ENCODE results near the gene ATP4A.

The ATP4A gene

DNA sequence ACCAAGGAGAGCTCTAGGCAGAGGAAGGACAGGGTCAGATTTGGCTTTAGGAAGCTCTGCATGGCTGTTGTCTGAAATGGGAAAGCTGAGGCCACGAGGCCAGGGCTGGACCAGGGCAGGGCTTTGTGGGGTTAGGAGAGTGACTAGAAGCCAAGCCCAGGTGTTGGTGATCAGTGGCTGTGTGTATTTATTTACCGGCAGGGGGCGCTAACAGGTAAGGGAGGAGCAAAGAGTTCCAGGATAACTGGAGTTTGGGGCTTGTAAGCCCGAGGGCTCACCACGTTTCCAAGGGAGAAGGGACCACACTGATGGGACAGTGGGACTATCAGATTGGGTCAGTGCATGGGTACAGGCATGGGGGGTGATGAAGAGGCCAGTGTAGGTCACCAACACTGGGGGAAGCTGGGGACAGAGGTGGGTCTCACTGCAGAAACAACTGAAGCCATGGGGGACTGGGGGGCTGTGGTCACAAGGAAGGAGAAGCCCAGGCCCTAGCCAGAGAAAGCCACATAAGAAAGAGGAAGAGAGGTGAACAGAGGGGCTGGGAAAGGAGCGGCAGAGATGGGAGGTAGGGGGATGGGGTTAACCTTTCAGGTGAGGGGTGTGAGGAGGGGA lies 14.2 kb downstream of the ATP4A start:
- peak; percentile 21 to 48 for DNase-seq (ENCODE audit: low read depth in 2 of 2)

DNA sequence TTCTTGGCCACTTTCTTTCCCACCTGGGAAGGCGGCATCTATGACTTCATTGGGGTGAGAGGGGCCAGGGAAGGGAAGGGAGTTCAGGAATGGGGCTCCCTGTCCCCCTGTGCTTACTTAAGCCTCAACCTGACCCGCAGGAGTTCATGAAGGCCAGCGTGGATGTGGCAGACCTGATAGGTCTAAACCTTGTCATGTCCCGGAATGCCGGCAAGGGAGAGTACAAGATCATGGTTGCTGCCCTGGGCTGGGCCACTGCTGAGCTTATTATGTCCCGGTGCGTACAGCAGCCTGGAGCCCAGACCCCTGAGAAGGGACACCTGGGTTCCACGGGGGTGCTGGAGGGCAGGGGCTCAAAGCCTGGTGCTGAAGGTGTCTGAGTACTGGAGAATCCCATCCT lies 16.9 kb downstream of the ATP4A start:
- no peak for DNase-seq (ENCODE audit: low read depth in 2 of 2)

DNA sequence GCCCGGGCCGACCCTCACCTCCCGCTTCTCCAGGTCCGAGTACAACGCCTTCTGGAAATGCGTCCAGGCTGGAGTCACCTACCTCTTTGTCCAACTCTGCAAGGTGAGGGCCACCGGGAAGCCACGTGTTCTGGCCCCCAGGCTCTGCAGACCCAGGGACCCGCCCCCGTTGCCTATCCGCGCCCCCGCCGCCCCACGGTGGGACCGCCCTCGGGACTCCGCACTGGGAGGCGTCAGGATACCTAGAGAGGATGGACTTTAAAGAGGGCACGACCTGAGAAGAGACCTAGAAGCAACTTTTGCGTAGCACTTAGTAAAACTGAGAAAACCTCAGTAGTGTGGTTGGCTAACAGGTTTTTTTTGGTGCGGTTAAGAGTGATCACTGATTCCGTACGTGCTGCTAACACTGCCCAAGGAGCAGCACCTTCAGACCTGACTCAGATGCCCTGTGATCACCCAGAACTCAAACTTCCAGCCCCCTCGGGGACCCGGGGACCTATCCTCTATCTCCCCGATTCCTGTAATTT lies 17.5 kb downstream of the ATP4A start:
- peak; percentile 53 to 66 for DNase-seq (ENCODE audit: low read depth in 2 of 2)

DNA sequence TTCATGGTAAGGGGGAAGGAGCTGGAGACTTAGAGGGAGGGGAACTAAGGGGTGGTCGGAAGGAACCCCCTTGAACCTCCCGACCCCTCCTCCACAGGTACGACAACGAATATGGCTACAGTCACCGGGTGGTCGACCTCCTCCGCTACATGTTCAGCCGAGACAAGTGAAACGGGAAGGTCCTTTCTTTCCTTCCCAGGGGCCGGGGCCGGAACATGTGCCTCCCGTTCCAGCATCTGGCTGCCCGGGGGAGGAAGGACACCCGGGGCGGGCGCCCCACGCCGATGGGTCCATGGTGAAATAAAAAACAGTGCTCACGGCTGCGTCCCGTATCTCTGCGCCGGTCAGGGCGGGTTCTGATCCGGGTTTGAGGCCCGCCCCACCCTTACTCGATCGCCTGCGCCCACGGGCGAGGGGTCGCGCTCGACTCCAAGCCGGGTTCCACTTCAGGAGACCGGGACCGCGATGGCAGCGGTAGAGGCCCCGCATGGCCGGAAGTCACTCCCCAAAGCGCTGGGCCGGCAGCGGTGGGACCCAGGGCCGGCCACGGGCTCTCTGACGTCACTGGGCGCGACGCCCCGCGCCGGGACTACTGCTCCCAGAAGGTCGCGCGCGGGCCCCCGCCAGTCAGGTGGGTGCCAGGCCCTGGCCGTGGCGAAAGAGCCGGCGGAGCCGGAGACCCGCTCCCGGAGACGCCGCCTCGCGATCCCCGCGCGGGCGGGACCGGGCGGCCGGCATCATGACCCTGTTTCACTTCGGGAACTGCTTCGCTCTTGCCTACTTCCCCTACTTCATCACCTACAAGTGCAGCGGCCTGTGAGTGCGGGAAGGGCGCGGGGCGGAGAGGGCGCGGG lies 18.2 kb downstream of the ATP4A start, which contains the start of gene TMEM147:
TSS of gene TMEM147 (plus strand) at position 626 of the 854 bp plus-strand sequence. CDS start at position 740, 114 bp downstream.
- peak; percentile 65 to 84 for DNase-seq (ENCODE audit: low read depth in 2 of 2)

DNA sequence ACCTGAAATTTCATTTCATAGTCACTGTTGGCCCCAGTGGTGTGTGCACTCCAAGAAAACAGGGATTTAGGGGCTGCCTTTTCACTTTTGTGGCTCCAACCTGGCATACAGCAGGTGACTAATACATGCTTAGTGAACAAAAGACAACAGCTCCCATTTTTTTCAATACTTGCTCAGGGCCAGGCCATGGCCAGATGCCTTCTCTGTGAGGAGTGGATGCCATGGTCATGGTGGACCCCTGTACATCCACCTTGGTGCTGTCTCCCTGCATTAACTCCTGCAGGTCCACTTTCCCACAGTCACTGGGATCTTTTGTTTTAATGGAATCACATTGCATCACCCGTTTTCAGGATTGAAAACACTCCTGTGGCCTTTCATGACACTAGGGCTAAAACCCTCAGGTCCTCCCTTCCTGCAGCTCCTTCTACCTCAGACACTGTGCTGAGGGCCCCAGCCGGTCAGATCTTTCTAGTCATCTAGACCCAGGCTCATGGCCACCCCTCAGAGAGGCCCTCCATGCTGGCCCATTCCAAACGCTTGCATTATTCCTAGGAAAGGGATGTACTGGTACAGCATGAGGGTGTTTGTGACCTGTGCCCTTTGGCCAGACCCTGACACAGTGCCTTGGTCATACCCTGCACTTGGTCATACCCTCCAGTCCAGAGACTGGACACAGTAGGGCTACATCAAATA lies 19.2 kb downstream of the ATP4A start:
- DNase-seq (ENCODE audit: low read depth in 2 of 2) = no peak

DNA sequence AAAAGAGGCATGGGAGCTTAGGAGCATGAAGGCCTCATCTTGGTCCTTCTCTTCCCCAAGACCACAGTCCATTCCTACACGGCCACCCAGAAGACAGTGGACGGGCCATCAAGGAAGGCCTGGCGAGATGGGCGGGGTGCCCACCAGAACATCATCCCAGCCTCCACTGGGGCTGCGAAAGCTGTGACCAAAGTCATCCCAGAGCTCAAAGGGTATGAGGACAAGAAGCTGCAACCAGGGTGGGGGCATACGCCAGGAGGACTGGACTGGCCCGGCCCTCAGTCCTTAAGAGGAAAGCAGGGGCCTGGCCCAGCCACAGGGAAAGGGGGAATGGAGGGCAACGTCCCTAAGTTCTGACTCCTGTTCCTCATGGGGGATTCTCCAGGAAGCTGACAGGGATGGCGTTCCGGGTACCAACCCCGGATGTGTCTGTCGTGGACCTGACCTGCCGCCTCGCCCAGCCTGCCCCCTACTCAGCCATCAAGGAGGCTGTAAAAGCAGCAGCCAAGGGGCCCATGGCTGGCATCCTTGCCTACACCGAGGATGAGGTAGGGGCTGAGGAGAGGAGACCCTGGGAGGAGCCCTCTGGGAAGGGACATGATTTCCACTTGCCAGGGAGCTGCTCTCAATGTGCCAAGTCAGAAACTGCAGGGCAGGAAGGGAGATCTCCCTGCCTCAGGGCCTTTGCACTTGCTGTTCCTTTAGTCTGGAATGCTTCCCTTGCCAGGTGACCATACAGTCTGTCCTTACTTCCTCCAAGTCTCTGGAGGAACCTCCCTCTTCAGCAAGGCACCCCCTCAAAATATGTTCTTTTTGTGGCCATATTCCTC lies 20.0 kb downstream of the ATP4A start:
- DNase-seq (ENCODE audit: low read depth in 2 of 2) = no peak

DNA sequence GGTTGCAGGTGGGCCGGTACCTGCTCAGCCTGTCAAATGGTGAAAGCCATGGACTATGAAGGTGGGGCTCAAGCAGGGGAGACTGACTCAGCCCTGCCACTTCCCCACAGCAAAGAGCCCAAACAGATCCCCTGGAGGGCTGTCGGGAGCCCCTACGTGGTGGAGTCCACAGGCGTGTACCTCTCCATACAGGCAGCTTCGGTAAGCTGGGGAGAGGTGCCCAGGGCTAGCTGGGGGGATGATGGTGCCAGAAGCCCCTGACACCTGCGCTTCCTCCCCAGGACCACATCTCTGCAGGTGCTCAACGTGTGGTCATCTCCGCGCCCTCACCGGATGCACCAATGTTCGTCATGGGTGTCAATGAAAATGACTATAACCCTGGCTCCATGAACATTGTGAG lies 21.2 kb downstream of the ATP4A start:
- no peak for DNase-seq (ENCODE audit: low read depth in 2 of 2)

DNA sequence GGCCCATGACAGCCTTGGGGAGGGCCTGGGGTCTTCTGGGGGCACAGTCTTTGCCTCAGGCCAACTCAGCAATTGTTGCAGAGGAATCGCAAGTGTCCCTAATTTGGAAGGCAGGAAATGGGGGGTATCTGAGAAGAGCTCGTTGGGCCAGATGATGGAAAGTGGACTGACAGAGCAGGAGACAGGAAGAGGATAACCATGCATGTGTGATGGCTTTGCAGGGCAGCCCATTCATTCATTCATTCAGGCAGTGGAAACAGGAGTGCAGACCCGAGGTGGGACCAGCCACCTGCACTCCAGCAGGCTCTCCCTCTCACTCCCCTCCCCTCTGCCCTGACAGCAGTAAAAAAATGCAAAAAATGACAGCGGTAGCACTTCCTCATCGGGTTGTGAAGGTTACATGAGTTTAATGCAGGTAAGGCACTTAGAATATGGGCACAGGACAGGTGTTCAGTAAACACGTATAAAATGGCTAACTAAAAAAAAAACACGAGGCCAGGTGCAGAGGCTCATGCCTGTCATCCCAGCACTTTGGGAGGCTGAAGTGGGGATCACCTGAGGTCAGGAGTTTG lies 23.0 kb downstream of the ATP4A start:
- no peak for DNase-seq (ENCODE audit: low read depth in 2 of 2)

DNA sequence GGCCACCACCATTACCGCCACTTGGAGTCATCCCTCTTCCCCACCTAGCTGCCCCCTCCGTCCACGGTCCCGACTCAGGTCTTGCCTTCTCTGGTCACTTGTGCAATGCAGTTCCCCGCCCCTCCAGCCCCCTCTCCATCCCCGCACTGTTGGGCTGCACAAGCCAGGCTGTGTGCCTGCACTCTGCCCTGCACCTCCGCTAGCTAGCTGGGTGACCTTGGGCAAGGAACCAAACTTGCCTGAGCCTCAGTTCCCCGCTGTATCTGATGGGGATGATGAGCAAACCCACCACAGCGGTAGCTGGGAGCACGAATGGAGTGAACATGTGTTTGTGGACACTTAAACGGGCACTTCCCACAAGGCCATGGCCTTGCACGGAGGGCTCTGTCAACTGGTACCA lies 23.6 kb downstream of the ATP4A start:
- no peak for DNase-seq (ENCODE audit: low read depth in 2 of 2)

DNA sequence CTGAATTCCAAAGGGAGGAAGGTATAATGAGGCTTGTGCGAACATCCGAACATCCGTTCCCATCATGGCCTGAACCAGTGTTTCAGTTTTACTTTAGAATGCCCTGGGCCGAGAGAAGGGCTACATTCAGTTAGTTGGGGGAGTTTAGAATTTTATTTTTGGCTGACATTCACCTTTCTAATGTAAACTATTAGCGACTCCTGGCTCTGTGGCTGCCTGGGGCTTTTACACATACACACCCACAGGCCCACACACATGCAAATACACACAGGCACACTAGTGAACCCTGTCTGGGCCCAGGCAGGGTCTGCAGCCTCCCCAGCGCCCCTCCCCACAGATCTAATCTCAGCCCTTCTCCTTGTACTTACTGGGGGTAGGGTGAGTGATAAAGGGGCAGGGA lies 24.1 kb downstream of the ATP4A start:
- no peak for DNase-seq (ENCODE audit: low read depth in 2 of 2)

DNA sequence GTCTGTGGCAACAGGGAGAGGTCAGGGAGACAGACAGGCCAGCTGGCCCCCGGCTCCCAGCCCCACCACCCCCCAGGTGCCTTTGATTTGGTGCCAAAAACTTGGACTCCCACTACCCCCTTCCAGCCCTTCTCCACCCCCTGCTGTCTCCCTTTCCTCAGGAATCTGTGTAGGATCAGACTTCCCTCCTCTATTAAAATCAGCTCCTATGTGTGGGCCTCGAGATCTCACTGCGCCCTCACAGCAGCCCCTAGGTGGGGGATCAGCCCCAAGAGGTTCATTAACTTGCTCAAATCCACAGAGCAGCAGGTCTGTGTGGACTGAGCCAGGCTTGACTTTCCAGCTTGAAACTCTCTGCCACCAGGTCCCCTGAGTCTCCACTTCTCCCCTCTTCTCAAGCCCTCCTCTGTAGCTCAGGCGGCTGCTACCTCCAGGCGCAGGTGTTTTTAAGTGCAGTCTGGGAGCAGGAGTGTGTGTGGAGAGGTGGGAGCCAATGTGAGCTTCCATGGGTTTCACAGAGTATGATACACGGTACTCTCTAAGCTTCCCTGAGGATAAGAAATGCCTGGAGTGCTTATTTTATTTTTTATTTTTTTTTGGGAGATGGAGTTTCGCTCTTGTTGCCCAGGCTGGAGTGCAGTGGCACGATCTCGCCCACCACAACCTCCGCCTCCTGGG lies 28.5 kb downstream of the ATP4A start:
- DNase-seq (ENCODE audit: low read depth in 2 of 2) = no peak

DNA sequence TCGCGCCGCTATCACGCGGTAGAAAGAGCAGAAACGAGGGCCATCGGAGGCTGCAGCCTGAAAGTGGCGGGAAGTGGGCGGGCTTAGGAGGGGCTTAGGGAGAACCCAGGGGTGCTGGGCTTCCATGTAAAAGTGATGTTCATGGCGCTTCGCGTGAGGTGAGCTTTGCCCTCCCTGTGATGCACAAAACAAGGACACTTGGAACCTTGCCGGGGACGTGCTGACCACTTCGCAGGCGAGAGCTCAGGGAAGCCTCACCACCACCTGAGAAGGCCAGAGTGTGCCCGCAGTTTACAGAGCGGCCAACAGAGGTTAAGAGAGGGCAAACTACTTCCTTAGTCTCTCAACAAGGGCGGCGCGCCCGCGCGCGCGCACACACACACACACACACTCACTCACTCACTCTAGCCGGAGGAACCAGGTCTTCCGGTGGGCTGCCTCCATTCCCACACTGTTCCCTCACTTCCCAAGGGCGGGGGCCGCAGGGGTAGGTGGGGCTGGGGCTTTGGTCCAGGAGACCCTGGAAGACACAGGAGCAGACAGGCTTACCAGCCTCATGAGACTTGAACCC lies 29.6 kb downstream of the ATP4A start:
- DNase-seq (ENCODE audit: low read depth in 2 of 2) = peak in 1 of 2 donors; percentile 29

DNA sequence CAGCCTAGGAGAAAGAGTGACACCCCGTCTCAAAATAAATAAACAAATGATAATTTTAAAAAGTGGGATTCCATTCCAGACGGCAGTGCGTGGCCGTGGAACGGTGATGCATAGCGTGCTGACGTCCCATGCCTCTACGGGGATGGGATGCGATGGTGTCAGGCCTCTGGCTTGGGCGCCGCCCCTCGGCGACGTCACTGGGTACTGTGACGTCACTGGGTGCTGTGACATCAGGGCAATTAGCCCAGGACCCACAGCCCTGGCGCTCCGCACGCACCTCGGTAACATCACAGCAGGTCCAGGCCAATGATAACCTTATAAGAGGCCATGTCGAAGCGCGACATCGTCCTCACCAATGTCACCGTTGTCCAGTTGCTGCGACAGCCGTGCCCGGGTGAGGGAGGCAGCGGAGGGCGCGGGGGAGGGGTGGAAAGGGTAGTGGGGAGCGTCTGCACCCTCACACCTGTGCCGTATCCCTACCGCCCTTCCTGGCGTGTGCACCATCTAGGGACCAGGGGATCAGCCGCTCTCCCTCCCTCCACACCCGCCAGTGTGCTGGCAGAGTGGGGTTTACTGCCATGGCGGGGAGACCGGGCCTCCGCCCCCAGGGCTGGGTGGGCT lies 30.1 kb downstream of the ATP4A start, which contains the start of gene GAPDHS:
TSS of gene GAPDHS (plus strand) at position 256 of the 621 bp plus-strand sequence. CDS start at position 328, 72 bp downstream.
- DNase-seq (ENCODE audit: low read depth in 2 of 2) = no peak

DNA sequence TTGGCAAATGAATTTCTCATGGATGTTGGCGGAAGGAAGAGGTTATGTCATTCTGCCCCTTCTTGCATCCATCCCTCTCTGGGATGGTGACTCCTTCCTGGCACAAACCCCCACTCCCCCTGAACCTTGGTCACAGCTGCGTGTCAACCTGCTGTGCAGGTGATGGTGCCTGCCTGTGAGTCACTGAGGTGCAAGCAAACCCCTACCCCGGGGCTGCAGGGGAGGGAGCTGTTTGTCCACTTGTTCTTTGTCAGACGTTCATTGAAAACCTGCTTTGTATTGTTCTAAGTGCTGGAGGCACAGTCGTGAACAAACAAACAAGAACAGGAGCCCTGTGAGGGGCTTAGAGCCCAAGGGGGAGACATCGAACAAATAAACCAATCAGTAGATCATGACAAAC lies 32.2 kb downstream of the ATP4A start:
- DNase-seq (ENCODE audit: low read depth in 2 of 2) = no peak

DNA sequence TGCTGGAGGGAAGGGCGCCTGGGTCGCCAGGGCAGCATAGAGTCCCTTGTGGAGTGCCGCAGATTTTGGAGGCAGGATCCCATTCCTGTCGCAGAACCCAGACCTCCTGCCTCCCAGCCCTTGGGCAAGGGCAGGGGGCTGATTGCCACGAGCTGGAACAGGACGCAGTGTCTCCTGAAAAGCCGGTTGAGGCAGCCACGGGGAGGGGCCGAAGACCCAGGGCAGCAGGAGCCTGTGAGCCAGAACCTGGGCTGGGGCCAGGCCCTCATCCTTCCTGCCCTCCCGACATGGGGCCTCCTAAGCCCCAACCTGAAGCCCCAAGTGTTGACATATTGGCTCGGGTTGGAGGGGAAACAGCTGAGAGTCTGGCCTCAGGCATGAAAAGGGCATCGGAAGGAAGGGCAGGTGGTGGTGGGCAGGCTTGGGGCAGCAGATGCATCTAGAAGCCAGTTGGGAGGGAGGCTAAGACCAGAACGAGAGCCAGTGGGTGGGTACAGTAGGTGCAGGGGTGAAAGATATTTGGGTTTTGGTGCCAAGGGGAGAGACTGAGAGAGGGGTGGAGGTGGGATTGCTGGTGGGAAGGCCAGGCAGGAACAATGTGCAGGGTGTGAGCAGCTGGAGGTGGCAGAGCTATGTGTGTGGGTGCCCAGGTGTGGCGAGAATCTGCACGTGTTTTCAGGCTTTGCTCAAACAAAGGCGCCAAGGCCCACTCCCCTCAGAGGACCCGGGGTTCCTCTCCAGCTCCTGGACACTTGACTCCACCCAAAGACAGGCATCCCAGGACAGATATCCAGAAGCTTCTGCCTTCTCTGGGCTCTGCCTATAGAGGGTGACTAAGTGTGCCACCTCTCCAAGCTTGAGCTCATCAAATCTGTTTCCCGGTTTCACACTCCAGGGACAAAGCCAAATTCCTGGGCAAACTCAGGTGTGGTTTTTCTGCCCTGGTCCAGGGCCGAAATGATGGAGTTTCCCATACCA lies 33.9 kb downstream of the ATP4A start:
- no peak for DNase-seq (ENCODE audit: low read depth in 2 of 2)

DNA sequence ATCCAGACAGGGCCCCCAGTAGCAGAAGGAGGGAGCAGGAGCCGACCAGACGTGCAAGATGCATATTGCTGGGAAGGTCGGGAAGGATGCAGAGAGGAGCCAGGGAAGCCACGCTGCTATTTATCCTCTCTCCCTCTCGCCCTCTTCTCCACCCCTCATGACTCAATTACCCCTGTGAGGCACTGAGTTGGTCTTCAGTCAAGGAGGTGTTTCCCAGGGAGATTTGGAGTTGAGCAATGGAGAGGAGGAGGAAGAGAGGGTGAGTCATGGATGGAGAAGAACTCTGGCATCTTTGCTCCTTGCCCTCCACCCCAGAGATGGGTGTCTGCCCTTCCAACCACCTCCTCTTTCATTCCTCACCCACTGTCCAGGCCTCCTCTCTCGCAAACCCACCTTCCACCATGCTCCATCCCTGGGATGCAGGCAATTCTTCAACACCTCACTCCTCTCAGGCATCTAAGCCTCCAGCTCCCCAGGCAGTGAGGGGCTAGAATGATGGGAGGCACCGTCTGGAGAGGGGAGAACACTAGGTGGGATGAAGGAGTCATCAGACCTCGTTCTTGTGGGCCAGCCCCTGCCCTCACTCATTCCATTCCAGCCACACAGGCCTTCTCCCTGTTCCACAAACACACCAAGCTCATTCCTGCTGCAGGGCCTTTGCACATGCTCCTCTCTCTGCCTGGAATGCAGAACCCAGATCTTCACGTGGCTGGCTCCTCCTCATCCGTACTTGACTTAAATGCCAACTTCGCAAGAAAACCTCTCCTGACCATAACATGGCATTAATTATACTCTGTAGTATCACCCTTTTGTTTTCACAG lies 35.0 kb downstream of the ATP4A start, which contains the start of gene SBSN:
TSS of gene SBSN (minus strand) at position 94 of the 821 bp plus-strand sequence. CDS start at position 64, 30 bp downstream.
- DNase-seq (ENCODE audit: low read depth in 2 of 2) = no peak

DNA sequence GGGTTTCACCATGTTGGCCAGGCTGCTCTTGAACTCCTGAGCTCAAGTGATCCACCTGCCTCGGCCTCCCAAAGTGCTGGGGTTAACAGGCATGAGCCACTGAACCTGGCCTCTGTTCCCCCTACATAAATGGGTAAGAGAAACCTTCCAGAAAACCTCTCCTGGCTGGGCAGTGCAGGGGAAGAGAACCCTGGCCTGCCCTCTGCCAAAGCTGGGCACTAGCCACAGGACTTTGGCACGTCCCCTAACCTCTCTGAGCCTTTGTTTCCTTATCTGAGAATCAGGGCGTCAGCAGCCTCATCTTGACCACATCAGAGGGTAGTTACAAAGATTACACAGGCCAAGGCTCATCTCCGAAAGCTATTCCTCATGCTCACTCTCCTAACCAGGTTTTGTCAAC lies 37.6 kb downstream of the ATP4A start:
- no peak for DNase-seq (ENCODE audit: low read depth in 2 of 2)

Measured in activated CD4-positive, alpha-beta T cell treated with anti-CD3 and anti-CD28 coated beads for 24 hours (primary cell).